ENCODE measurements around the gene LCLAT1.

GRCh38 chr2:30615926-30616325 is 168.9 kb downstream of the LCLAT1 start:
- TF ChIP-seq CEBPB (IDR thresholded peaks at IDR 0.05) (no peak), MAX (IDR thresholded peaks at IDR 0.05) (no peak), POLR2A (IDR thresholded peaks at IDR 0.05; ENCODE audit: low read length) (no peak), PHF8 (IDR thresholded peaks at IDR 0.05; ENCODE audit: borderline replicate concordance, low read depth) (no peak), RNF2 (IDR thresholded peaks at IDR 0.05; ENCODE audit: borderline replicate concordance, low read depth) (no peak)
